Body of pancreas (tissue), 4 donors: Measurements from ENCODE around the gene CTSE.

Source experiments
- POLR2A ChIP-seq, 3 donors: fragments of 450-650 bp; IDR thresholded peaks; one replicate each; pipeline ENCODE4 v1.6.1; 2016; ENCODE audit warnings: antibody characterized with exemption in 3 of 3, mild to moderate bottlenecking in 2 of 3
- TF ChIP-seq, protein P1 (sequence below), 7 experiments: fragments of 450-650 bp in 4 of 7; fragments of 200-600 bp in 3 of 7; sonication (generic) in 3 of 7; IDR thresholded peaks; one replicate each; pipeline ENCODE4 v1.5.1; 2016 to 2019; ENCODE audit warnings: antibody characterized with exemption in 7 of 7

GRCh38 chr1:205963352-205964155 is 60.1 kb downstream of the CTSE start:
- TF ChIP-seq, protein P1, sequence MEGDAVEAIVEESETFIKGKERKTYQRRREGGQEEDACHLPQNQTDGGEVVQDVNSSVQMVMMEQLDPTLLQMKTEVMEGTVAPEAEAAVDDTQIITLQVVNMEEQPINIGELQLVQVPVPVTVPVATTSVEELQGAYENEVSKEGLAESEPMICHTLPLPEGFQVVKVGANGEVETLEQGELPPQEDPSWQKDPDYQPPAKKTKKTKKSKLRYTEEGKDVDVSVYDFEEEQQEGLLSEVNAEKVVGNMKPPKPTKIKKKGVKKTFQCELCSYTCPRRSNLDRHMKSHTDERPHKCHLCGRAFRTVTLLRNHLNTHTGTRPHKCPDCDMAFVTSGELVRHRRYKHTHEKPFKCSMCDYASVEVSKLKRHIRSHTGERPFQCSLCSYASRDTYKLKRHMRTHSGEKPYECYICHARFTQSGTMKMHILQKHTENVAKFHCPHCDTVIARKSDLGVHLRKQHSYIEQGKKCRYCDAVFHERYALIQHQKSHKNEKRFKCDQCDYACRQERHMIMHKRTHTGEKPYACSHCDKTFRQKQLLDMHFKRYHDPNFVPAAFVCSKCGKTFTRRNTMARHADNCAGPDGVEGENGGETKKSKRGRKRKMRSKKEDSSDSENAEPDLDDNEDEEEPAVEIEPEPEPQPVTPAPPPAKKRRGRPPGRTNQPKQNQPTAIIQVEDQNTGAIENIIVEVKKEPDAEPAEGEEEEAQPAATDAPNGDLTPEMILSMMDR (IDR thresholded peaks at IDR 0.05): no peak
- TF ChIP-seq POLR2A (IDR thresholded peaks at IDR 0.05): no peak
